Psoas muscle (tissue), 8 donors: ENCODE data around the gene SYNC. TPM values are rescaled to one million over a fixed set of nuclear protein-coding genes. Genes with fewer than 3 reads are reported as not detected.
A peak's percentile ranks its signal among the peaks of the same experiment; 100 is the strongest.

ENCODE experiments used
- ATAC-seq, 4 donors: fragments of 200-7000 bp; cut with Tn5 transposase; one replicate each; pipeline ENCODE4 v1.9.1; 2020; ENCODE audit warnings: moderate library complexity in 3 of 4, mild to moderate bottlenecking in 2 of 4
- DNase-seq, 2 donors: peaks; one replicate each; pipeline ENCODE4 v3.0.0-alpha.2; 2020
- H3K27ac ChIP-seq: fragments of 200-600 bp; one replicate; pipeline ENCODE4 v1.8.0; 2022
- H3K27me3 ChIP-seq, 3 donors: fragments of 200-600 bp in 1 of 3; one replicate each; pipeline versions ENCODE4 v1.6.1 to v1.8.0; 2013 to 2022; ENCODE audit warnings: low read length in 2 of 3, mild to moderate bottlenecking in 2 of 3, moderate library complexity in 1 of 3; ENCODE audit not compliant: insufficient read depth in 3 of 3
- H3K36me3 ChIP-seq, 2 donors: fragments of 200-600 bp in 1 of 2; one replicate each; pipeline versions ENCODE4 v1.6.1 to v1.8.0; 2013 to 2022; ENCODE audit warnings: low read depth in 1 of 2, mild to moderate bottlenecking in 1 of 2, moderate library complexity in 1 of 2; ENCODE audit not compliant: insufficient read depth in 1 of 2
- H3K4me1 ChIP-seq: fragments of 200-600 bp; one replicate; pipeline ENCODE4 v1.8.0; 2022
- H3K4me3 ChIP-seq: fragments of 200-600 bp; one replicate; pipeline ENCODE4 v1.8.0; 2022; ENCODE audit warnings: mild to moderate bottlenecking
- H3K9me3 ChIP-seq: fragments of 200-600 bp; one replicate; pipeline ENCODE4 v1.8.0; 2022
- WGBS, 3 donors: extraction: QIAGEN DNeasy Blood & Tissue Kit; methylation state at CpG; one replicate each; pipeline versions ENCODE4 v1.1.6 to v1.1.7; 2013; 5-methylcytosine and 5-hydroxymethylcytosine counted together
- intact Hi-C, 2 donors: fragments of 100-400 bp; cut with DNase I; formaldehyde crosslinking; loops; one replicate each; pipeline versions ENCODE4 v1.11.0 to v1.14.2; 2022
- long read RNA-seq, 2 donors: library from polyadenylated mRNA; unstranded; transcript quantifications; one replicate each; pipeline ENCODE4 v2.0.0, GENCODE V29; 2021
- polyA plus RNA-seq, 3 donors: library from polyadenylated mRNA; stranded (reverse); fragments of 200-250 nt; gene quantifications; one replicate each; pipeline ENCODE4 v1.2.3, GENCODE V29; 2013
- total RNA-seq, 4 donors: library from RNA; stranded (reverse); fragmentation: NEBNext Ultra II Directional in 2 of 4; extraction: Animal tissue kit (Norgen Biotek cat#: 25700) in 2 of 4; gene quantifications; one replicate each; pipeline versions ENCODE4 v1.2.1 to v1.2.4, GENCODE V29; 2021 to 2023
- TF ChIP-seq, protein P1 (sequence below): fragments of 200-600 bp; IDR thresholded peaks from one replicate; pipeline ENCODE4 v1.8.0; 2022; ENCODE audit warnings: antibody characterized with exemption
- donor health status: healthy with polysubstance abuse.
- donor health status: DM: no; HTN: no; CAD: no; lungs with moderate emphysema.
- donor health status: Bipolar disorder and iron deficiency.
- donor health status: healthy.
- donor health status: DM: yes; HTN: yes; CAD: no.
- donor health status: DM: no; HTN: no; CAD: no.
- donor health status: DM: no; HTN: no; CAD: no.
- donor health status: DM: yes; HTN: yes; CAD: no.

The SYNC gene
- total RNA-seq, result 10 to 100 TPM; 40.4 to 82.5 (median 54.4) TPM
- 10 to 100 TPM; 46.1 to 74.7 (median 49.1) TPM for polyA plus RNA-seq
- long read RNA-seq, donor 1, transcript SYNC-202 (5 exons, 3,398 nt), result major isoform, 161 of 183 reads
- long read RNA-seq, donor 1, partial matches to known transcripts, result 7 of 183 reads
- long read RNA-seq, donor 1, other reads (novel, unspliced or antisense), result 13 of 183 reads
- long read RNA-seq, donor 2, transcript SYNC-201 (4 exons, 1,824 nt), result minor isoform, 9 of 531 reads
- long read RNA-seq, donor 2, transcript SYNC-202 (5 exons, 3,398 nt), result major isoform, 458 of 531 reads
- long read RNA-seq, donor 2, partial matches to known transcripts, result 12 of 531 reads
- long read RNA-seq, donor 2, other reads (novel, unspliced or antisense), result 52 of 531 reads

DNA sequence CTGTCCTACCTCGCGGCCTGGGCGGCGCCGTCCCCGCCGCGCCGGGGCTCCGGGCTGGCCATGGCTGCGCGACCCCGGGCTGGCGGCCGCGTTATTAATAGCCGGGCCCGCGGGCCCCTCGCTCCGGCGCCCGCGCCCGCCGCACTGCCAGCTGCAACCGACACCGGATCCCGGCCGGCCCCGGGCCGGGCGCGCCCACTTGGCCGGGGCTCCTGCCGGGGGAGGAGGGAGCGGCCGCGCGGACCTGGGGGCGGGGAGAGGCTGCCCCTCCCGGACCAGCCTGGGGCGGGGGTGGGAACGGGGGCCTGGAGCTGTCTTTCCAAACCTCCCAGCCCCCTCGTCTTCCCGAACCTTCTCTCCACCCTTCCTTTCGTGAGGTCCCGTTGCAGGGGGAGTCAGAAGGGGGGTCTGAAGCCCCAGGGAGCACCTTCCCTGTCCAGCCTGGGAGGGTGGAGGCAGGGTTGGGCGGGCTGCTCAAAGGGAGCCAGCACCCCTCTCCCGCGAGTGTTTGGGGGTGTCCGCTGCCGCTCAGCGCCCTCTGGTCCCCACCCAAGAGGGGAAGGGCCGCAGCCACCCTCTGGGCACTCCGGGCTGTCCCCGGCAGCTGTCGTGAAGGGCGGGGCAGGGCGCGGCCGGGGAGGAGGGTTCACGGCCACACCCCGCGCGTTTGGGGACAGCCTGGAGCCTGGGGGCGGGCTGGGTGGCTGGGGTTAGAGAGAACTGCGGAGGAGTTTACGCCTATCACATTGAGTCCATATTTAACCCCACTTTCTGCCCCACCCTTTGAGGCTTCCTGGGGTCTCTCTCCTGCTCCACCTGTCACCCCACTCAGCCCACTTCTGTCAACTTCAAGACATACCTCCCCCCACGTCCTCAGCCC, at the start of gene SYNC:
SYNC (minus strand) TSS at position 172 of the 880 bp plus-strand sequence; CDS start at position 62, 110 bp downstream.
- no peaks in the 10 kb centered on the region for H3K27me3 ChIP-seq
- H3K4me3 ChIP-seq, result peak within 1 kb of the TSS; percentile 83
- peaks cover 30% of the 10 kb centered on the region for H3K4me1 ChIP-seq
- ATAC-seq (peak; percentile 82 to 86 (median 84)), DNase-seq (peak; percentile 83 to 94)
- WGBS, 3 donors, result 0 to 1% (median 1%) methylated on average over 34 to 70 of the region's 70 CpGs
- peak within 1 kb of the TSS; percentile 99 for H3K27ac ChIP-seq
- H3K36me3 ChIP-seq, result no peaks in the 10 kb centered on the region
- H3K9me3 ChIP-seq, result no peaks in the 10 kb centered on the region
- TF ChIP-seq, protein P1, sequence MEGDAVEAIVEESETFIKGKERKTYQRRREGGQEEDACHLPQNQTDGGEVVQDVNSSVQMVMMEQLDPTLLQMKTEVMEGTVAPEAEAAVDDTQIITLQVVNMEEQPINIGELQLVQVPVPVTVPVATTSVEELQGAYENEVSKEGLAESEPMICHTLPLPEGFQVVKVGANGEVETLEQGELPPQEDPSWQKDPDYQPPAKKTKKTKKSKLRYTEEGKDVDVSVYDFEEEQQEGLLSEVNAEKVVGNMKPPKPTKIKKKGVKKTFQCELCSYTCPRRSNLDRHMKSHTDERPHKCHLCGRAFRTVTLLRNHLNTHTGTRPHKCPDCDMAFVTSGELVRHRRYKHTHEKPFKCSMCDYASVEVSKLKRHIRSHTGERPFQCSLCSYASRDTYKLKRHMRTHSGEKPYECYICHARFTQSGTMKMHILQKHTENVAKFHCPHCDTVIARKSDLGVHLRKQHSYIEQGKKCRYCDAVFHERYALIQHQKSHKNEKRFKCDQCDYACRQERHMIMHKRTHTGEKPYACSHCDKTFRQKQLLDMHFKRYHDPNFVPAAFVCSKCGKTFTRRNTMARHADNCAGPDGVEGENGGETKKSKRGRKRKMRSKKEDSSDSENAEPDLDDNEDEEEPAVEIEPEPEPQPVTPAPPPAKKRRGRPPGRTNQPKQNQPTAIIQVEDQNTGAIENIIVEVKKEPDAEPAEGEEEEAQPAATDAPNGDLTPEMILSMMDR, result no peak
- intact Hi-C loops, result loop anchor here in 1 of 2 donors (5.0 kb wide), 2 partner anchors 51 to 114 kb away; partner anchors contain the start of genes RBBP4, S100PBP, YARS1 and ZBTB8OS

GRCh38 chr1:32749771-32750170, 47.2 kb upstream of the SYNC start:
- H3K27ac ChIP-seq, result no peak overlapping the region
- 79 to 85% (median 82%) methylated on average over 3 of the region's 3 CpGs for WGBS, 3 donors
- peaks cover 5% of the 10 kb centered on the region for H3K4me1 ChIP-seq
- no peaks in the 10 kb centered on the region for H3K9me3 ChIP-seq
- no peaks in the 10 kb centered on the region for H3K27me3 ChIP-seq
- ATAC-seq (no peak), DNase-seq (no peak)
- intact Hi-C loops, result loop anchor here in 1 of 2 donors (5.0 kb wide), 1 partner anchor 32 kb away; no protein-coding TSS in a partner anchor
- no peaks in the 10 kb centered on the region for H3K36me3 ChIP-seq
- H3K4me3 ChIP-seq, result no peak overlapping the region
- TF ChIP-seq, protein P1, result no peak

DNA sequence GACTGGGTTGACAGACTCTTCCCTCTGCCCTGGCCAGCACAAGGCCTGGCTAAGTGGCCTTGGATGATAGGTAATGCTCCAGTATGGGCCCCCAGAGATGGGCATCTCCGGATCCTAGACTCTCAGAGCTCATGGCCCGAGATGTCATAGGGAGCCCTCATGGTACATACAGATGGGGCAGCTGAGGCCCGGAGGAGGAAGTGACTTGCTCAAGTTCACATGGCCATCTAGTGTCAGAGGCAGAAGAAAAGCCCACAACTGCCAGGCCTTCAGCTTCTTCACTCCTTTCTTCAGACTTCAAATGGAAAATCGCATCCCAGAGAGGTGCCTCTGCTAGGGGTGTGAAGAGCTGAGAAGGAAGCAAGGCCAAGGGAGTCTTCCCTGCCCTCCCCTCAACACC, 46.8 kb upstream of the SYNC start:
- no peak for ATAC-seq
- Histone ChIP-seq H3K27ac (no peak overlapping the region), H3K4me3 (no peak overlapping the region), H3K4me1 (peaks cover 5% of the 10 kb centered on the region), H3K36me3 (no peaks in the 10 kb centered on the region), H3K27me3 (no peaks in the 10 kb centered on the region), H3K9me3 (no peaks in the 10 kb centered on the region)
- DNase-seq, result no peak
- TF ChIP-seq, protein P1, result no peak
- 87 to 92% (median 90%) methylated on average over 4 of the region's 4 CpGs for WGBS, 3 donors
- intact Hi-C loops, result no loop called here

DNA sequence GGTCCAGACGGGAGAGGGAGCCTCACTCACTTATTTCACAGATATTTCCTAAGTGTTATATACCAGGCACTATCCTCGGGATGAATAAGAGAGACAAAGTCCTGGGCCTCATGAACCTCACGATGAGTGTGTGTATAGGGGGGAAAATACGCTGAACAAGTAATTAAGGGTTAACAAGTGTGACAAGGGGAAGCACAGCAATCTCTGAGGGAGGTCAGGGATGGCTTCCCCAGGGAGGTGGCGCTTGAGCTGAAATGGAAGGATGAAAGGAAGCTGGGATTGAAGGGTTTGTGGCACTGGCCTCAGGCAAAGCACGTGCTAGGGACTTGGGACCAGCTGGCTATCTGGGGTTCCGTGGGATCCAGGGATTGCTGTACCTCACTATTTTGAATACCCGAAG, 46.4 kb upstream of the SYNC start:
- TF ChIP-seq, protein P1, result no peak
- intact Hi-C loops, result no loop called here
- no peaks in the 10 kb centered on the region for H3K36me3 ChIP-seq
- H3K27ac ChIP-seq, result no peak overlapping the region
- 82 to 86% (median 82%) methylated on average over 8 of the region's 8 CpGs for WGBS, 3 donors
- ATAC-seq, result no peak
- peaks cover 5% of the 10 kb centered on the region for H3K4me1 ChIP-seq
- DNase-seq, result no peak
- no peaks in the 10 kb centered on the region for H3K9me3 ChIP-seq
- H3K27me3 ChIP-seq, result no peaks in the 10 kb centered on the region
- H3K4me3 ChIP-seq, result no peak overlapping the region
